ENCODE results near the gene CACTIN.
"Not testable (repeated sequence)": the region's sequence is repeated elsewhere in the genome, so short reads cannot be mapped to it uniquely, and the experiment has no call there.

The CACTIN gene

DNA sequence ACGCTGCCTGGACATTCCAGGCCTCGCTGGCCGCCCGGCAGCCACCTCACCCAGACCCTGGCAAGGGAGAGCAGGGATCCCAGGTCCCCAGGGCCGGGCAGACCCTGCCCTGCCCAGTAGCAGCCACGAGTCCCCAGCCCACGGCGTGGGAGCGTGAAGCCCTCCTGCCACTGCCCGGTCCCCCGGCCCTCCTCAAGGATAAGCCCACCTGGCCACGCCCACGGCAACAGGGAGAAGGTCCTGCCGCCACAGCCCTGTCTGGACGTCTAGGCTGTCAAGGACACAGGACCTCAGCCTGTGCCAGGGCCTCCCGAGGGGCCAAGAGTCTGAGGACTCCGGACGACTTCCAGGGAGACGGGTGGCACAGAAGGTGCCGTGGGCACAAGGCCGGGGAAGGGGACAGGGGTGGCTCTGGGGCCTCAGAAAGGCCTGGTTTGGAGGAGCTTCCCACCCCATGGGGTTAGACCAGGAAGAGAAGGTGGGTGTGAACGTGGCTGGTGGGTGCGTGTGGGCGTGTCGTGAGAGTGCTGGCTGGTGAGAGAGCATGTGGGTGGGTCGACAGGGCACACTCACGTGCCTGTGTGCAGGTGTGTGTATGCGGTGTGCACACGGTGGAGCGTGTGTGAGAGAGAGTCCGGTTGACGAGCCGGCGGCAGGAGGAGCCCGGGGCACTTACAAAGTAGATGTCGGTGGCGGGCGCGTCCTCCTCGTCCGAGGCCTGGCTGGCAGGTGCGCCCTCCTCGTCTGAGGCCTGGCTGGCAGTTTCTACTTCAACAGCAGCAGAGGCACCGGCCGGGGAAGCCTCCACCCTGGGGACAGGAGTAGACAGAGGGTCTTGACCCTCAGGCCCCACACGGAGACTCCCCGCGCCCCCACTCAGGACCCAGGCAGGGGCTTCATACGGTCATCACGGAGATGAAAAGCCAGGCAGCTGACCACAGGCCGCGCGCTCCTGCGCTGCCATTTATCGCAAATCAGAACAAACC is 11.9 kb upstream of the CACTIN start:
- ATAC-seq (replicated peaks; ENCODE audit: extremely low read depth, poor library complexity, severe bottlenecking) (no peak), DNase-seq (ENCODE audit: low spot score in 2 of 2) (no peak)
- peaks cover 6% of the 10 kb centered on the region for H3K4me1 Mint-ChIP-seq
- H3K9me3 Mint-ChIP-seq = no peaks in the 10 kb centered on the region
- no peak overlapping the region for H3K4me3 Mint-ChIP-seq
- H3K27me3 Mint-ChIP-seq = no peaks in the 10 kb centered on the region
- H3K36me3 Mint-ChIP-seq (ENCODE audit: insufficient read depth) = peaks cover 12% of the 10 kb centered on the region
- no peak overlapping the region for H3K27ac Mint-ChIP-seq (ENCODE audit: low read depth)

DNA sequence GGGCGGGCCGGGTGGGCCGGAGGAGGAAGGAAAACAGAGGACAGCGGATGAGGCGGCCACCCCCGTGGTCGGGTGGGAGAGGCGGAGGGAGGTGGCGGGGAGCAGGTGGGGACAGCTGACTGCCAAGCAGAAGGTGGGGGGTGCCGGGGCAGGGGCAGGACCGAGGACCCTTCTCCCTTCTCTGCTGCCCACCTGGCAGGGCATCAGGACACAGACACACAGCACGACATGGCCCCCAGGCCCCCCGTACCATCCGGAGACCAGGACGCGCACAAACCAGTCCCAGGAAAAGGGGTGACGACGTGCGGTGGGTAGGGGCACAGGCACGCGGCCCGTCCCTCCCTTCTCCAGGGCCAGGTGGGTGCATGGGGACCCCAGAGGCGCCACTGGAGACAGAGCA is 11.0 kb upstream of the CACTIN start:
- no peak overlapping the region for H3K27ac Mint-ChIP-seq (ENCODE audit: low read depth)
- no peaks in the 10 kb centered on the region for H3K9me3 Mint-ChIP-seq
- peaks cover 6% of the 10 kb centered on the region for H3K4me1 Mint-ChIP-seq
- DNase-seq (ENCODE audit: low spot score in 2 of 2) (no peak), ATAC-seq (replicated peaks; ENCODE audit: extremely low read depth, poor library complexity, severe bottlenecking) (no peak)
- H3K36me3 Mint-ChIP-seq (ENCODE audit: insufficient read depth) = peaks cover 12% of the 10 kb centered on the region
- H3K4me3 Mint-ChIP-seq = no peak overlapping the region
- no peaks in the 10 kb centered on the region for H3K27me3 Mint-ChIP-seq

DNA sequence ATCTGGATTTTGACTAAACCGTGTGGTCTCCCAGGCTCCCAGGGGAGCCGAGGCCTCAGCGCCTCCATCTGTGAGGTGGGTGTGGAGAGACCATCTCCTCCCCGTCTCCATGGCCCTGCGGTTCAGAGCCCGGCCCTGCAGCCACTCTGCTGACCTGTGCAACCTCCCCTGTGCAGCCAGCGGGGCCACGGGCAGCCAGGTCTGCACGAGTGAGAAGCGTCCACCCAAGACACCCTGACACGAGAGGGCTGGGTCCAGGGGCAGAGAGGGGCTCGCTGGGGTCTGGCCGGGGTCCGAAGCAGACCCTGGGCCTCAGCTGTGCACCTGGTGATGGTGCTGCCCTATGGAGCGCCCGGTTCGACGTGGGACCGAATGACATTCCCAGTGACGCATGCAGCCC is 10.4 kb upstream of the CACTIN start:
- ATAC-seq (replicated peaks; ENCODE audit: extremely low read depth, poor library complexity, severe bottlenecking) (no peak), DNase-seq (ENCODE audit: low spot score in 2 of 2) (no peak)
- Mint-ChIP-seq H3K36me3 (ENCODE audit: insufficient read depth) (peaks cover 12% of the 10 kb centered on the region), H3K4me1 (peaks cover 6% of the 10 kb centered on the region), H3K27ac (ENCODE audit: low read depth) (peak overlapping the region; percentile 67), H3K9me3 (no peaks in the 10 kb centered on the region), H3K4me3 (no peak overlapping the region), H3K27me3 (no peaks in the 10 kb centered on the region)

DNA sequence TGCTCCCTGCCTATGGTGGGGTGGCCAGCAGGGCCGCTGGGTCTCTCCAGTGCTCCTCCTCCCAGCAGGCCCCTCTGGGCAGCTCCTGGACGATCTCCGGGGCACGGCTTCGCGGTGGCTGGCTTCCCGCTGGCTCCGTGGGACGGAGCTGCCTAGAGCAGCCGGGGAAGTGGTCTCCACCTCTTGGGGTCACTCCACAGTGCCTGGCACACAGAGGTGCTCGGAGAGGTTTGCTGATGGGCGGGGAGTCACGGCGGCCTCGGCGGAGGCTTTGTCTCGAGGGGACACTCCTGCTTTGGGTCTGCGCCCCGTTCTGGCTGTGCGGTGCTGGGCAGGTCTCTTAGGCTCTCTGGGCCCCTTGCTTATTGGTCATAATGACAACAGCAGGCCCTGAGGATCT is 9.9 kb upstream of the CACTIN start:
- Mint-ChIP-seq H3K4me1 (peaks cover 6% of the 10 kb centered on the region), H3K27me3 (no peaks in the 10 kb centered on the region), H3K9me3 (no peaks in the 10 kb centered on the region), H3K36me3 (ENCODE audit: insufficient read depth) (peaks cover 11% of the 10 kb centered on the region), H3K27ac (ENCODE audit: low read depth) (peak overlapping the region; percentile 67), H3K4me3 (no peak overlapping the region)
- no peak for ATAC-seq (replicated peaks; ENCODE audit: extremely low read depth, poor library complexity, severe bottlenecking)
- DNase-seq (ENCODE audit: low spot score in 2 of 2) = no peak

DNA sequence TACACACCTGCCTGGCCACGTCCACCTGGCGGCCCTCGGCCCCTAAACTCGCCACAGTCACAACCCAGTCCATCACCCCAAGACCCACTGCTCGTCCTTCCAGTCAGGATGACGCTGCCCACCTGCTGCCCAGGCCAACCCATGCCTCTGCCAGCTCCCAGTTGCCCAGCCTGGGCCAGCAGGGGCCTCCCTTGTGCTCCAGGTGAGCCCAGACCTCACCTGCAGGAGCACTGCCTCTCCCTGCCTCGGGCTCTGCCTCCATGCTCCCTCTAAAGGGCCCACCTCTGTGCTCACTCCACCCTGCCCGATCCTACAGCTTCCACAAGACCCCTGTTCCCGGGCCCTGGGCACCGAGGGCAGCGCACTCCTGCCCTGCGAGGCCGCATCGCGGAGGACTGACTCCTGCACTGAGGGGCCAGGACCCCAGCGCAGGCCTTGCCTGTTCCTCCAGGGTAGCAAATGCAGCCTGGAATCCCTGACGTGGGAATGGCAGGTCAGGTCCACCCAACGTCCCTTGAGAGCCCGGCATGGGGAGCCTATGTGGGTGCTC is 8.0 kb upstream of the CACTIN start:
- Mint-ChIP-seq H3K36me3 (ENCODE audit: insufficient read depth) (peaks cover 8% of the 10 kb centered on the region), H3K9me3 (no peaks in the 10 kb centered on the region), H3K27me3 (no peaks in the 10 kb centered on the region), H3K4me3 (no peak overlapping the region), H3K27ac (ENCODE audit: low read depth) (peak overlapping the region; percentile 11), H3K4me1 (peaks cover 6% of the 10 kb centered on the region)
- ATAC-seq (replicated peaks; ENCODE audit: extremely low read depth, poor library complexity, severe bottlenecking) (no peak), DNase-seq (ENCODE audit: low spot score in 2 of 2) (no peak)

DNA sequence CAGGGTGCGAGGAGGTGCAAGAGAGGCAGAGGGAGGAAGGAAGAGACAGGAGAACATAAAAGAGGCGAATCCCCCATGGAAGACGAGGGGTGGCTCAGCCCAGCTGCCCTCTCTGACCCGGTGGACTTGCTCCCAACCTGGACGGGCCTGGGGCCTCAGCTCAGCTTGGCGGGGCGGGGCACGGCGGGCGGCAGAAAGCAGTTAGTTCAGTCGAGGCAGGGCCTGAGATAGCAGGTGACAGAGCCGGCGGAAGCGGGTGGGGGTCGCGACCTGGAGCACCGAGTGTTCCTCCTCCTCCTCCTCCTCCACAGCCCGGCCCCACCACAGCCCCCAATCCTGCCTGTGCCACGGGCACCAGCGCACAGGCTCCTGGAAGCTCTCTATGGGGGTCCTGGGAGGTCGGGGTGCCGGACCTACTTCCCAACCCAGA is 7.0 kb upstream of the CACTIN start:
- H3K36me3 Mint-ChIP-seq (ENCODE audit: insufficient read depth) = peaks cover 4% of the 10 kb centered on the region
- DNase-seq (ENCODE audit: low spot score in 2 of 2) (no peak), ATAC-seq (replicated peaks; ENCODE audit: extremely low read depth, poor library complexity, severe bottlenecking) (no peak)
- peak overlapping the region; percentile 20 for H3K27ac Mint-ChIP-seq (ENCODE audit: low read depth)
- H3K27me3 Mint-ChIP-seq = no peaks in the 10 kb centered on the region
- H3K4me3 Mint-ChIP-seq = no peak overlapping the region
- peaks cover 6% of the 10 kb centered on the region for H3K4me1 Mint-ChIP-seq
- no peaks in the 10 kb centered on the region for H3K9me3 Mint-ChIP-seq

DNA sequence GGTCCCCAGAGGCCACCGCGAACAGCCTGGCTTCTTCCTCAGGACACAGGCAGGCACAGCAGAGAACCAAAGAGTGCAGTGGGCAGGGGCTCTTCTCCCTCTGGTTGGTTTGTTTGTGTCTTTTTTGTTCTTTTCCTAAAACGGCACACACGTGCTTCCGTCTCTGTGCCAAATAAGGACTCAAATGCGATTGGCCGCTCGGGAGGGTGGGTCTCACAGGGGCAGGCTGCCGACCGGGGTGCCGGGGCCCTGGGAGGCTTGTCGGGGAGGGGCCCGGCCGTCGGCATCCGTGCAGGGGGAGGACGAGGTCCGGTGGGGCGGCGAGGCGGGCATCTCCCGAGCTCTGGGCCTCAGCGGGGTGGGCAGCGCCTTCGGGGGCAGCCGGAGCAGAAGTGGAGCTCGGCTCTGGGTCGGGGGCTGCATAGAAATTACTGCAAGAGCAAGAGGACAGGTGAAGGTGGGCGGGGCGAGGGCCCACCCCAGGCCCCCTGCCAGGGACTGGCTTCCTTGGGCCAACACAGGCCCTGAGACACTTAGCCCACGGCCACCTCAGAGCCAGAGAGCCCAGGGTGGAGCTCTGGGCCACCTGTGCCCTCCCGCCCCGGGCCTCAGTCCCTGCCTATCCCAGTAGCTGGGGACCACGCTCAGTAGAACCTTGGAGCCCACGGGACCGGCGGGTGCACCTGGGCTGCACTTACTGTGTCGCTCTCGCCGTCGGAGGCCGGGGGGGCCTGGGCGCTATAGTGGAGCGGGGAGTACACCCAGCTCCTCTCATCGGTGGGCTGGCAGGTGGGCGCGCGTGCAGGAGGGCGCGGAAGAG is 6.4 kb upstream of the CACTIN start:
- Mint-ChIP-seq H3K9me3 (no peaks in the 10 kb centered on the region), H3K27ac (ENCODE audit: low read depth) (peak overlapping the region; percentile 20), H3K4me1 (peaks cover 6% of the 10 kb centered on the region), H3K27me3 (no peaks in the 10 kb centered on the region), H3K36me3 (ENCODE audit: insufficient read depth) (peaks cover 2% of the 10 kb centered on the region), H3K4me3 (no peak overlapping the region)
- ATAC-seq (replicated peaks; ENCODE audit: extremely low read depth, poor library complexity, severe bottlenecking) = no peak
- DNase-seq (ENCODE audit: low spot score in 2 of 2) = no peak

DNA sequence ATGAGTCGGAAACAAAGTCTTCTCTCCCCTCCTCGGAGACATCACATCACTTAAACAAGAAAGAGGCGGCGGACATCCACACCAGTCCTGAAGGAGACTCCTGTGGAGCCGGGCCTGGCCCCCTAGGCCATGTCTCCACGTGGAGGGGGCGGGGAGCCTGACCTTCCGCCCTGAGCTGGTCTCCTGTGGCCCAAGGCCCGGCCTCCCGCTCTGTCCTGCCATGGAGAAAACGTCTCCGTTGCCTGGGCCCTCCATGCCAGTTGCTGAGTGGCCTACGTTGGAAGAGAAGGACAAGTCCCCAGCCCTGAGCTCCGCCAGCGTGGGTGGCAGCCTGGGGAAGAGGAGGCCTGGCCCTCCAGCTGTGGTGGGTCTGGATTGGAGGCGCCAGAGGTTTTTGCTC is 5.5 kb upstream of the CACTIN start:
- H3K36me3 Mint-ChIP-seq (ENCODE audit: insufficient read depth) = peaks cover 2% of the 10 kb centered on the region
- no peaks in the 10 kb centered on the region for H3K9me3 Mint-ChIP-seq
- DNase-seq (ENCODE audit: low spot score in 2 of 2) = no peak
- ATAC-seq (replicated peaks; ENCODE audit: extremely low read depth, poor library complexity, severe bottlenecking) = no peak
- H3K27ac Mint-ChIP-seq (ENCODE audit: low read depth) = no peak overlapping the region
- H3K4me1 Mint-ChIP-seq = peaks cover 8% of the 10 kb centered on the region
- no peak overlapping the region for H3K4me3 Mint-ChIP-seq
- H3K27me3 Mint-ChIP-seq = no peaks in the 10 kb centered on the region

DNA sequence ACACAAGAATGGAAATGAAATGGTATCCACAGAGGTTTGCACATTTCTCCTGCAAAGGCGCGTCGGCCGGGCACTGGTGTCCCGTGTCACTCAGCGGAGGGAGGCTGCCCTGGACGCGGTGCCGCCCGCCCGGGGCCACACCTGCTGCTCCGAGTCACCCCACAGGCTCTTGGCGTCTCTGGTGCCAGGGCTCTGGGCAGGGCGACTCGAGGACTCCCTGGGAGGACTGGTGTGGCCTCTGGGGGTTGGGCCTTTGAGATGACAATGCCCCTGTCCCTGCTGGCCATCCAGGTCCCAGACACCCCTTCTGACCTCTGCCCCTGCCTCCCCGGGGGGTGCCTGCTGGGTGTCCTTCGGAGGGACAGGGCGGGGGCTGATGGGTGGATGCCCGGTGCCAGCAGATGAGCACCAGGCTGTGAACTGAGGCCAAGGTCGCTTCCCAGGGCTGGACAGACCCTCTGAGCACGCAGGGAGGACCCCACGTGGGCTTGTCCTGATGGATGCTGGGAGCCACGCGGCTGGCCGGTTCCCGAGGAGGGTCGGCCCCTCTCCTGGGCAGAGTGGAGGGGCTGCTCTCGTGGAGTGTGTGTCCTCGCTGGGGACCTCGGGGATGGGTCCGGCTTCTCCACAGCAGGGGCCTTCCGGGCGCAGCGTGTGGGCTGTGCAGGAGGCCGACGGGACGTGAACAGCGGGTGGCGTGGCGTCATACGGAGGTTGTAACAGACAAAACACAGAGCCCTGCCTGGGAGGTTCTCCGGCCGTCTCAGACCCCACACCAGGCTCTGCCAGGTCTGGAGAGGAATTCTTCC is 4.7 kb upstream of the CACTIN start:
- ATAC-seq (replicated peaks; ENCODE audit: extremely low read depth, poor library complexity, severe bottlenecking) = no peak
- no peak overlapping the region for H3K4me3 Mint-ChIP-seq
- peaks cover 7% of the 10 kb centered on the region for H3K36me3 Mint-ChIP-seq (ENCODE audit: insufficient read depth)
- H3K9me3 Mint-ChIP-seq = no peaks in the 10 kb centered on the region
- no peak for DNase-seq (ENCODE audit: low spot score in 2 of 2)
- no peaks in the 10 kb centered on the region for H3K27me3 Mint-ChIP-seq
- no peak overlapping the region for H3K27ac Mint-ChIP-seq (ENCODE audit: low read depth)
- H3K4me1 Mint-ChIP-seq = peaks cover 17% of the 10 kb centered on the region

DNA sequence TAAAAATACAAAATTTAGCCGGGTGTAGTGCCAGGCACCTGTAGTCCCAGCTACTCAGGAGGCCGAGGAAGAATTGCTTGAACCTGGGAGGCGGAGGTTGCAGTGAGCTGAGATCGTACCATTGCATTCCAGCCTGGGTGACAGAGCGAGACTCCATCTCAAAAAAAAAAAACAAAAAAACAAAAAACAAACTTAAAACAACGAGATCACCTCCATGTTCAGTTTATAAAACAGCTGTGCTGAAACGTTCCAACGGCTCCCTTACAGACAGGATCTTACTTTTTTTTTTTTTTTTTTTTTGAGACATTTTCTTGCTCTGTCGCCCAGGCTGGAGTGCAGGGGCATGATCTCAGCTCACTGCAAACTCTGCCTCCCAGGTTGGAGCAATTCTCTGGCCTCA is 2.2 kb upstream of the CACTIN start:
- peaks cover 12% of the 10 kb centered on the region for H3K36me3 Mint-ChIP-seq (ENCODE audit: insufficient read depth)
- H3K4me3 Mint-ChIP-seq; H3K27me3 Mint-ChIP-seq; DNase-seq (ENCODE audit: low spot score in 2 of 2); H3K27ac Mint-ChIP-seq (ENCODE audit: low read depth); H3K9me3 Mint-ChIP-seq; ATAC-seq (replicated peaks; ENCODE audit: extremely low read depth, poor library complexity, severe bottlenecking): not testable (repeated sequence)
- peaks cover 23% of the 10 kb centered on the region for H3K4me1 Mint-ChIP-seq

DNA sequence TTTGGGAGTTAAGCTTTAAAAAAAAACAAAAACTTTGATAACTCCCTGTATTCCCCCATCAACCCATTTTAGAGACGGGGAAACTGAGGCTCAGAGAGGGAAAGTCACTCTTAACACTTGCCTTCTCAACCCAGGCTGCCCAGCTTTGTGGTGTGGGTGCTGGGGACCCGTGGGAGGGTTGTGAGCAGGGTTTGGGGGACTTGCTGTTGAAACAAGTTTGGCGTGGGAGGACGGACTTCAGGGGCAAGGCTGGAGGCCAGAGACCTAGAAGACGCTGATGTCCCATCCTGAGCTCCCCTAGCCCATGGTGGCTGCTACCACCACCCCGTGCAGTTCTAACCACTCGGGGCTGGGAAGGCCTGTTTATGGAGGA is 747 bp upstream of the CACTIN start:
- Mint-ChIP-seq H3K4me1 (peaks cover 25% of the 10 kb centered on the region), H3K36me3 (ENCODE audit: insufficient read depth) (peaks cover 20% of the 10 kb centered on the region), H3K27me3 (no peaks in the 10 kb centered on the region), H3K9me3 (no peaks in the 10 kb centered on the region), H3K27ac (ENCODE audit: low read depth) (peak overlapping the region; percentile 92), H3K4me3 (peak overlapping the region; percentile 98)
- DNase-seq (ENCODE audit: low spot score in 2 of 2) (no peak), ATAC-seq (replicated peaks; ENCODE audit: extremely low read depth, poor library complexity, severe bottlenecking) (no peak)

DNA sequence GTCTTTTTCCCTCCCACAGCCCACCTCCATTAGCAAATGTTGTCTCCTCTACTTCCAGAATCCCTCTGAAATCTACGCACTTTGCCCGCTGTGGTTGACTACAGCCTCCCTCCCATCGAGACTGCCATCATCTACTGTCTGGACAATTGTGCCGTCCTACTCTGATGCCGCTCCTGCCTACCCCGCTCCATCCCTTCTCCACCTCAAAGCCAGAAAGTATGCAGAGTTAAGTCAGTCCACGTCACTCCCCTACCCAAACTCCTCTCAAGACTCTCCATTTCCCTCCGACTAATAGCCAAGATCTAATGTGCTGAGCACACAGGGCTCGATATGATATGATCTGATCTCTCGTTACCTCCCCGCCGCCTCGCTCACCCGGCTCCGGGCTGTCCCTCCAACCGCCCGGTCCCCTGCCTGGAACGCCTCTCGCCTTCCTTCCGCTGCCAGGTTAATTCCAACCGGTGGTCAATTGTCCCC is 556 bp downstream of the CACTIN start:
- no peak for ATAC-seq (replicated peaks; ENCODE audit: extremely low read depth, poor library complexity, severe bottlenecking)
- H3K27me3 Mint-ChIP-seq = no peaks in the 10 kb centered on the region
- DNase-seq (ENCODE audit: low spot score in 2 of 2) = no peak

More for the DNA sequence above, 556 bp downstream of the CACTIN start:
- H3K36me3 Mint-ChIP-seq (ENCODE audit: insufficient read depth) = peaks cover 20% of the 10 kb centered on the region
- no peaks in the 10 kb centered on the region for H3K9me3 Mint-ChIP-seq
- H3K27ac Mint-ChIP-seq (ENCODE audit: low read depth) = peak overlapping the region; percentile 92
- peaks cover 29% of the 10 kb centered on the region for H3K4me1 Mint-ChIP-seq
- H3K4me3 Mint-ChIP-seq = peak overlapping the region; percentile 98
